GM12865 (cell line): ENCODE data around the gene STRIP2.
A peak's percentile ranks its signal among the peaks of the same experiment; 100 is the strongest.
"Not testable (repeated sequence)": the region's sequence is repeated elsewhere in the genome, so short reads cannot be mapped to it uniquely, and the experiment has no call there.

Experiments used
- DNase-seq: peaks from one replicate; pipeline ENCODE4 v3.0.0; 2010; ENCODE audit warnings: low read depth
- H3K4me3 ChIP-seq: 2 replicates; pipeline ENCODE4 v1.5.1; 2011; ENCODE audit warnings: mild to moderate bottlenecking, low read depth, low read length, control low read depth
- CTCF ChIP-seq: IDR thresholded peaks from 2 replicates; pipeline ENCODE4 v1.5.1; 2011; ENCODE audit warnings: low read length, control low read depth, low read depth, inconsistent platforms; ENCODE audit not compliant: insufficient read depth; ENCODE audit errors: missing control alignments

STRIP2 gene

GRCh38 chr7:129401228-129401966 lies 32.8 kb upstream of the STRIP2 start:
- no peak for DNase-seq
- TF ChIP-seq CTCF, result no peak
- no peak overlapping the region for H3K4me3 ChIP-seq

GRCh38 chr7:129401967-129402860 lies 32.0 kb upstream of the STRIP2 start:
- TF ChIP-seq CTCF, result peak; percentile 38
- no peak overlapping the region for H3K4me3 ChIP-seq
- peak; percentile 61 for DNase-seq

GRCh38 chr7:129405527-129405926 lies 28.7 kb upstream of the STRIP2 start:
- DNase-seq, result peak; percentile 27
- no peak for TF ChIP-seq CTCF
- no peak overlapping the region for H3K4me3 ChIP-seq

GRCh38 chr7:129410238-129410637 lies 24.0 kb upstream of the STRIP2 start:
- H3K4me3 ChIP-seq, DNase-seq: not testable (repeated sequence)

GRCh38 chr7:129412501-129412900 lies 21.7 kb upstream of the STRIP2 start:
- TF ChIP-seq CTCF, result no peak
- no peak overlapping the region for H3K4me3 ChIP-seq
- DNase-seq, result no peak

- TF ChIP-seq CTCF, result no peak
- H3K4me3 ChIP-seq, result no peak overlapping the region
- DNase-seq, result no peak
Observed at GRCh38 chr7:129417073-129417472, 17.2 kb upstream of the STRIP2 start.

GRCh38 chr7:129421717-129422250 lies 12.4 kb upstream of the STRIP2 start:
- H3K4me3 ChIP-seq, result no peak overlapping the region
- no peak for TF ChIP-seq CTCF
- no peak for DNase-seq
